GM18867 (cell line): ENCODE results near the gene SMAP1.

ENCODE experiments used
- ATAC-seq: cut with Tn5 transposase; IDR thresholded peaks from one replicate; pipeline ENCODE4 v1.9.1; 2021; ENCODE audit warnings: mild to moderate bottlenecking, moderate library complexity; ENCODE audit not compliant: unreplicated experiment

Gene SMAP1

DNA sequence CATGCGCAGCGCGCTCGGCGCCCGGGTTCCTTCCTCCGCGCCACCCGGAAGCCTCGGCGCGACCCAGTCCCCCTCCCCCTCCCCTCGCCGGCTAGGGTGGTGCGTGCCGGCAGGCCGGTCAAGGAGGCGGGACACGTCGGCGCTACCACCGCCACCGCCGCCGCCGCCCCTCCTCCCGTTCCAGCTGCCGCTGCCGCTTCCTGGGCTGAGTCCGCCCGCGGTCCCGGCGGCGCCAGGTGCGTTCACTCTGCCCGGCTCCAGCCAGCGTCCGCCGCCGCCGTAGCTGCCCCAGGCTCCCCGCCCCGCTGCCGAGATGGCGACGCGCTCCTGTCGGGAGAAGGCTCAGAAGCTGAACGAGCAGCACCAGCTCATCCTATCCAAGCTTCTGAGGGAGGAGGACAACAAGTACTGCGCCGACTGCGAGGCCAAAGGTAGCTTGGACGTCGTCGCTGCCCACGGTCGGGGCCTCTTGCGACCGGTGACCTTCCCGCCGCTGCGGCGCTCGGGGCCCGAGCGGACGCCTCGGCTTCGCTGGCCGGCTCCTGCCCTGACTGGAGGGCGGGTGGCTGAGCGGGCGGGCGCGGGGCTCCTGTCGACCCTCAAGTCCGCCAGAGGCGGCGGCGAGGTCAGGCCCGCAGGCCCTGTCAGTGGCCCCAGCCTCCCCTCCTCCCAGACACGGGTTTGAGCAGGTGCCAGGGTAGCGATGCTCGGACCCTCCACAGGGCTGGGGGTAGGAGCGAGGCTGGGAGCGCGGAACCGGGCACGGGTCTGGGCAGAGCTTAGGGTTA is at the start of gene SMAP1:
Gene SMAP1, plus strand, starts transcription at position 173 of the 788 bp plus-strand sequence. Its CDS starts 141 bp downstream, at position 314.
- ATAC-seq = peak; percentile 96

DNA sequence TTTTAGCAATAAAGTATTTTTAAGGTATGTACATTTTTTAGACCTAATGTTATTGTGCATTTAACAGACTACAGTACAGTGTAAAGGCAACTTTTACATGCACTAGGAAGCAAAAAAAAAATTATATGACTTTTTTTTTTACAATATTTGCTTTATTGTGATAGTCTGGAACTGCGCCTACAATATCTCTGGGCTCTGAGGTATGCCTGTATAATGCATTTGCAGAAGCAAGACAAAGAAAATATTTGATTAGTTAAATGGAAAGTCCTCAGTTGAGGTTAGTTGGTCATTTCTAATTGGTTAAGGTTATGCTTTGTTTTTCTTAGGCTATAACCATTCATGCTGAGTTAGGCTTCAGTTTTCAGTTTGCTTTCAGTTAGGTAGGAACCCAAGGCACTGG is 46.9 kb upstream of the SMAP1 start:
- ATAC-seq = no peak

DNA sequence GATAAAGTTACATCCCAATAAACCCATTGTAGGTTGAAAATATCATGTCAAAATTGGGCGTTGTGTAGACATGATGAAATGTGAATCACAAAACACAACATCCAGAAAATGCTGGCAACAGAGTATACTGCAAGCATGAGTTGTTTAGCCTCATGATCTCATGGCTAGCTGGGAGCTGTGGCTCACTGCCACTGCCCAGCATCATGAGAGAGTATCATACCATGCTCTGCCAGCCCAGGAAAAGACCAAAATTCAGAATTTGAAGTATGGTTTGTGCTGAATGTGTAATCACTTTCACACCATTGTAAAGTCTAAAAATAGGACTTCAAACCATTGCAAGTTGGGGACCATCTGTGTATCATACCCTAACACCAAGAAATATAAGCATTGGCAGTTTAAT is 45.2 kb upstream of the SMAP1 start:
- ATAC-seq = no peak

DNA sequence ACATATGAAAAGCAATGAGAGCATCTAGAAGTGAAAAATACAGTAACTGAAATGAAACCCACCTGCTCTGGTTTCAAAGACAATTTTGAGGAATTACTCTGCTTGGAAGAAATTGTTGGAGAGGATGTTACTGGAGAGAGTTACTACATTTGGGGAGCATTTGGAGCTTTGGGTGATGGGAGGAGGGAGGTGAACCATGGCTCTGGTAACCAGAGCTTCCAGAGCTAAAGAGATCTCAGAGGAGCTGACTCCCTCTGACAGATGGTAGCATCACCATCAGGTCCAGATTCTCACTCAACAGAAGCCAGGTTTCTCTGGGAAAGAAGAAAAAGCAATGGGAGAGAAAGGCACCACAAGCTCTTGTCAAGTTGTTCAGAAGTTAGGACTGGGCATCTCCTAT is 42.2 kb upstream of the SMAP1 start:
- no peak for ATAC-seq

DNA sequence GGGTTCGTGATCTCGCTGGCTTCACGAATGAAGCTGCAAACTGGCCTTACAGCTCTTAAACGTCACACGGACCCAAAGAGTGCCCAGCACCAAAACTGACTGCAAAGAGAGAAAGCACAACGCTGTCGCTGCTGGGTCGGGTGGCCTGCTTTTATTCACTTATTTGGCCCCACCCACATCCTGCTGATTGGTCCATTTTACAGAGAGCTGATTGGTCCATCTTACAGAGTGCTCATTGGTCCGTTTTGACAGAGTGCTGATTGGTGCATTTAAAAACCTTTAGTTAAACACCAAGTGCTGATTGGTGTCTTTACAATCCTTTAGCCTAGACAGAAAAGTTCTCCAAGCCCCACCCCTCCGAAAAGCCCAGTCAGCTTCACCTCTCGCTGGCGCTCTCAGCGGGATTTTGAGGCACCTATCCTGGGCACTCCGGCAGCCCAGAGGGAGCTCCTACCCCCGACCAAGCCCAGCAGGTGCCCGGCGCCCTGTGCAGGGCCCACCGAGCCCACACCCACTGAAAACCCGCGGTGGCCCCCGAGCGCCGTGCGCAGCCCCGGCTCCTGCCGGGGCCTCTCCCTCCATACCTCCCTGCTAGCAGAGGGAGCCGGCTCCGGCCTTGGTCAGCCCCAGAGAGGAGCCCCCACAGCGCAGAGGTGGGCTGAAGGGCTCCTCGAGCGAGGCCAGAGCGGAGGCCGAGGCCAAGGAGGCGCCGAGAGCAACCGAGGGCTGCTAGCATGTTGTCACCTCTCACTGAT is 40.0 kb upstream of the SMAP1 start:
- ATAC-seq = no peak

DNA sequence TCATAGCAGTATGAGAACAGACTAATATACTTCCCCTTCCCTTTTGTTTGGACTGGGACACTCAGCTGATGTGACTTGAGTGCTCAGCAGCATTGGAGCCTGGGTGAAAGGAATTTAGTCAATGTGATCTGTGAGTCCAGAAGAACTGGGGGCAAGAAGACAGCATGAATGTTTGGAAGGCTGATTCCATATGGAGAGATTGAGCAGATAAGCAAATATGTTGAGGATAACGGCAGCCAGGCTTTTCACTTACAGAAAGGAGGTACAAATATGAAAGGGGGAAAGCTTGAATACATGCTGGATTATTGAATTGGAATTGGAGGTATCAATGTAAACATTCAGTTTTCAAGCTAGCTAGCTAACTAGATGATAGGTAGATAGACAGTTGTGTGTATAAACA is 37.8 kb upstream of the SMAP1 start:
- no peak for ATAC-seq

DNA sequence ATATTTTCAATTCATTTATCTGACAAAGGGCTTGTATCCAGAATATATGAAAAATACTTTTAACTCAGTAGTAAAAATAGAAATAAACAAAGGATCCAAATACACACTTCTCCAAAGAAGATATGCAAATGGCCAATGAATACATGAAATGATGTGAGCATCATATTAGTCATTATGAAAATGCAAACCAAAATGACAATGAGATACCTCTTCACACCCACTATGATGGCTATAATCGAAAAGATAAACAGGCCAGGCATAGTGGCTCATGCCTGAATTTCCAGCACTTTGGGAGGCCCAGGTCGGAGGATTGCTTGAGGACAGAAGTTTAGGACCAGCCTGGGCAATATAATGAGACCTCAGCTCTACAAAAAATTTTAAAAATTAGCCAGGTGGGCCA is 33.8 kb upstream of the SMAP1 start:
- ATAC-seq = no peak

DNA sequence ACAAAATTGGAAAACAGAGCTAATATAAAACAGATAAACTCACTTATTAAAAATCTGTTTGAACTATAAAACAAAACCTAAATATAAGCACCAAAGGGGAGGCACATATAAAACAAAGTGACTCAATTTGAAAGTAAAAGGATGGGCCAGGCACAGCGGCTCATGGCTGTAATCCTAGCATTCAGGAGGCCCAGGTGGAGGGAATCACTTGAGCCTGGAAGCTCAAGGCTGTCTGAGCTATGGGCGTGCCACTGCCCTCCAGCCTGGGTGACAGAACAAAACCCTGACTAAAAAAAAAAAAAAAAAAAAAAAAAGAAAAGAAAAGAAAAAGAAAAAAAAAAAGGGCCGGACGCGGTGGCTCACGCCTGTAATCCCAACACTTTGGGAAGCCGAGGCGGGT is 31.1 kb upstream of the SMAP1 start:
- ATAC-seq = no peak

DNA sequence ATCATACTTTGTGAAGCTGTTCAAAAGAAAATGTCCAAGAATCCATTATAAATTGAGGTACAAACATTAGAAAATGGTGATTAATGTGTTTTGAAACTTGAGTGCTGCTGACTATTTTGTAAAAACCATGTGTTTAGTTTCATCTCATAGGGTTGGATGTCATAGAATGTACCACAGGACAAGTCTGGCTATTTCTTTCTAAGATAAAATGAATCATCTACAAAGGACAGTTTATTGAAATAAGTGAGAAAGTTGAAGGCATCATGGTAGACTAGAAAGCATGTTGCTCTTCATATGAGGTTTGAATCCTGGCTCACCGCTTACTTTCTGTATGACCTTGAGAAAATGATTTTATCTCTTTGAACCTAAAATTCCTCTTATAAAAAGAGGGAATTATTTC is 29.2 kb upstream of the SMAP1 start:
- no peak for ATAC-seq

DNA sequence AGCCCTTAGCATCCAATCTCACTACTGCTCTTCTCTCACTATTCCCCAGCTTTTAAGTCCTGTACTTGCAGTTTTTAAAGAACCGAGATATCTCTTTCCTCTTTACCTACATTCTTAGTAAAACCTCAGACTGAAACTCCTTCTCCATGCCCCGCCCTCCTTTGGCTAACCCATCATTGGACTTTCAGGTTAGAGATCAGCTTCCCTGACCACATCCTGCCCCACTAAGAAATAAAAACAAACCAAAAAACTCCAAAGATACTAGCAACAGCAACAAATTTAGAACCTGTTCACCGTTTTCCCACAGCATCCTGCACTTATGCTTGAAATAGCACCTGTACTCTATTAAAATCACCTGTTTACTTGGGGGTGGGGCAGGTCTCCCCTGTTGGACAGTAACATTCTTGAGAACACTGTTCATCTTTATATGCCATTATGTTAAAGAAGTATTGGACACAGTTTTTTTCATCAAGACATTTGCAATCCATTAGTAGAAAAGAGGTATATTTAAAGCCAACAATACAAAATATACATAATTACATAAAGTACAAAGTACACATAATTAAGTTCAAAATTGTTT is 16.3 kb upstream of the SMAP1 start:
- no peak for ATAC-seq

DNA sequence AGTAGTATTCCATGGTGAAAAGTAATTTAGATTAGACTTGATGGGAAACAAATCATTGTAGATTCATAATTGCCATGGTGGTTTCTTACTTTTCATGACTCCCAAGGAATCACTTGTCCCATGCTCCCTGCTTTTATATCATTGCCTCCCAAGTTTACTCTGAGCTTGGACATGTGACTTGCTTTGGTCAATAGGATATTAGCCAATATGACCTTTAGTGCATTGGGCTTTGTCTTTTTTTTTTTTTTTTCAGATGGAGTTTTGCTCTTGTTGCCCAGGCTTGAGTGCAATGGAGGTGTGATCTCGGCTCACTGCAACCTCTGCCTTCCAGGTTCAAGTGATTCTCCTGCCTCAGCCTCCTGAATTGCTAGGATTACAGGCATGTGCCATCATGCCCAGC is 15.5 kb upstream of the SMAP1 start:
- no peak for ATAC-seq

DNA sequence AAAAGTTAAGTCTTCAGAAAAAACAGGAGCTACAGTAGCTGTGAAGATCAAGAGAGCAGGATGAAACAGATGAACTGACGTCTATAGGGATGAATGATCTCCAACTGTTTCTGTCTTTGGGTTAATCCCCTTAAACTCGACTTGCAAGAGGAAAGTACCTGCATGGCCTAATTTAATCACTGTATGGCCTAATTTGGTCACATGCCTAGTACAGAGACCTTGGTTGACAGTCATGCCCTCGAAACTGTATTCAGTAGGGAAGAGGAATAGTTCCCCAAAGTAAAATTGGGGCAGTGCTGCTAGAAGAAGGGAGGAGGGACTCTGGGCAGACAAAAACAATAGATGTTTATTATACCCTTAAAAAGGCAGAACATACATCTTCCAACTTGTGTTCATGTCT is 10.0 kb upstream of the SMAP1 start:
- ATAC-seq = no peak

DNA sequence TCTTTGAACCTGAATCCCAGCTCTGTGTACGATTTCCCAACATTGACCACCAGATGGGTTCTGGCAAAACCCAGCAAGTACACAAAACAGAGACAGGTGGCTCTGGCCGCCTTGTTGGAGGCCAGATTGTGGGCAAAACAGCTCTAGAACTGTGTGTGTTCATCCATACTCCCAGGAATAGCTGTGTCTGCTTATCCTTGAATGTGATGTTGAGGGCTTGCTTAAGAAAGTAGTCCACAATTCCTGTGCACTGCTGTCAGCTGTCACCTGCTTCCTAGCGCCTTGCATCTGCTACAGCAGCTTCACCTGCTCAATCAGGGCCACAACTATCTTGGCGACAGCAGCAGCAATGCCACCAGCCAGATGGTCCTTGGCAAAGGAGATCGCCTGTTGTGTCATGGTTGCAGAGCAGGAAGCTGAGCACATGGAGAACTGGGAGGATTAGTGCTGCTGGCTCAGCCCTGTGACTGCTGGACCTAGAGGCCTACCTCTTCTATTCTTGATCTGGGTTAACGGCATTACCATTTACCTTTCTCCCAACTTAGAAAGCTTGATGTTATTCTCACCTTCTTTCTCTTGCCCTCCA is 3.7 kb upstream of the SMAP1 start:
- no peak for ATAC-seq

DNA sequence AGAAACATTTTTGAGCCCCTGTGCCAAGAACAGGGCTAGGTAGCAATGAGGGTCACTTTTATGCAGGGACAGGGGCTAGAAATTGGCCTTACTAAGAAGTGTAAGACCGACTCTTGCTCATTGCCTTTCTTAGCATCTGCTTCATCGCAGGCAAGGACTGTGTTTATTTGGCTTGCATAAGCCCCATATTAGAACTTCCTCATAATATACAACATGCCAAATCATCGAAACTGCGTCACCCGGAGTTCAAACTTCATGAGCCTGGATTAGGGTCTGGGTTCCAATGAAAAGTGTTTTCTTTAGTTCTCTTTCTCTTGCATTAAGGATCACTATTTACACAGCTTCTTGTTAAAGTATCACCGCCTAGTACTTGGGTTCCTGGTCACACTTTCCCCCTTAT is 977 bp upstream of the SMAP1 start:
- ATAC-seq = no peak

DNA sequence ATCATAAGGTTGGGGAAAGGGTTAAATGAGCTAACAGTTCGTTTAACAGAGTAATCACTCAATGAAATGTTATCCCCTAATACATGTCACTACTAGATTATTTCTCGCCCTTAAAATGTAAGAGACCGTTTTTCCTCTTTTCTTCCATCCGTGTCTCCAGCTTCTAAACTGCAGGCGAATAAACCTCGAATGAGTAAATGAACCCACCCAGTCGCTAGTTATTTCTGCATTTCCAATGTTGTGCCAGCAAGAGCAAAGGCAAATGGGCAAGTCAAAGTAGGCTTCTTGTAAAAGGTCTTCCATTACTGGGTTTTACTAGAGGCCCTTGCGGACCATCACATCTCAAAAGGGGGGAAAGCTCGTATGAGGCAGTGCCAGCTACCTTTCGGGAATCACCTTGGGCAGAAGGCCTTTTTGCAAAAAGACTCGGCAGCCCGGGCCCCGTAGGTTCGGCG is 400 bp upstream of the SMAP1 start:
- ATAC-seq = no peak

DNA sequence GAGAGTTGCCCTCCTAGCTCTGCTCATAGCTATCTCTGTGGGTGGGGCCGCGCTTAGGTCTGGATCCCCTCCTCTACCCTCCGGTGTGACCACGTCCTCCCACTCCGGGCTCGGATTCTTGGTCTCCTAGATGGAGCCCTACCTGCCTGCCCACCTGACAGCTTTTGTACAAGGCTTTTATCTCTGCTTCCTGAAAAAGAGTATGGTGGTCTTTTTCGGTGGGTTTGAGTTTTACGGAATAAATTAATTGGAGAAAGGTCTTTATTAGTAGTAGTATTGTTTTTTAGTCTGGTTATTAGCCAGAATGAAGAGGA is 773 bp downstream of the SMAP1 start:
- no peak for ATAC-seq

DNA sequence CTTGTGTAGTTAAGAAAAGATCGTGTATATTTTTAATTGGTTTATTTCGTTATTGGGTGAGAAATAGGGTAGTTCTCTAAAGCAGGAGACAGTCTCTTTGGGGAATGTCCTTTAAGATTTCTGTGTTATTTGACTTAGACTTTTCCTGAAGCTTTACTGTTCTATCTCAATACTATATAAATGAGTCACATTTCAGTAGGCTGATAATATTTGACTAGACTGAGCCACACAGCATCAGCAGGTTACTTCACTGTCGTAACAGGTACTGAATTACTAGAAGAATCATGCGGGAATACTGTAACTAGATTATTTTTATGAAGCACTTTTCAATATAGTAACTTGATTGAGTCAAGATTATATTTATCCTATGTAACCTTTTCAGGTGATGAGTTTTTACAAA is 1.4 kb downstream of the SMAP1 start:
- ATAC-seq = no peak

DNA sequence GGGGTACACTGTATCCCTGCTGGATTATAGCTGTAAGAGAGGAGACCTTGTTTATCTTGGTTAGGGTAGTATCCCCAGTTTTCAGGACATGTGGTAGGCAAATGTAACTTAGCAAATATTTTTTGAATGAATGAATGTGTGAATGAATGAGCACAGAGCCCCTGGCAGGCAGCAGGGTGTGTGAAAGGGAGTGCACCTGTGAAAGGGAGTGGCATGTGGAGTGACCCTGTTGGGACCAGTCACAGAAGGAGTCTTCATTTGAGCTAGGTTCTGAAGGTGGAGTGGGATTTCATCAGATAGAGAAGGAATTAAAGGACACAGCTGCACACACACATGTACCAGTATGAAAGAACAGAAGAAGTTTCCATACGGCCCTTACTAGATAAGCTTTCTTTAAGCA is 4.9 kb downstream of the SMAP1 start:
- ATAC-seq = no peak

DNA sequence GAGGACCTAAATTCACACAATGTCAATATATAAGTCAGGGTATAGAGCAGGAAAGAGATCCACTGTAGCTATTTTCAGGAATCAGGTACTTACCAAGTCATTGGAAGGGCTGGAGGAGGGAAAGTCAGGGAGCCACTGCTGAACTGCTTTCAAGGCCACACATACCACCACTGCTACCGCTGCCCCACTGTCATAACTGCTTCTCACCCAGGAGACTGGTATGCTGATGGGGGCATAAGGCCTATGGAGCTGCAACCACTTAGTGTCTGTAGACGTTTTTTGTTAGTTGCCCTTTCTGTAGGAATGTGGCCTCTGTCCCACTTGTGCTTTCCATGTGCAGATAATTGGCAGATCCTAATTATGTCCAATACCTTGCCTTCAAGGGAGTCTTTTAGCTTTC is 5.4 kb downstream of the SMAP1 start:
- ATAC-seq = no peak

DNA sequence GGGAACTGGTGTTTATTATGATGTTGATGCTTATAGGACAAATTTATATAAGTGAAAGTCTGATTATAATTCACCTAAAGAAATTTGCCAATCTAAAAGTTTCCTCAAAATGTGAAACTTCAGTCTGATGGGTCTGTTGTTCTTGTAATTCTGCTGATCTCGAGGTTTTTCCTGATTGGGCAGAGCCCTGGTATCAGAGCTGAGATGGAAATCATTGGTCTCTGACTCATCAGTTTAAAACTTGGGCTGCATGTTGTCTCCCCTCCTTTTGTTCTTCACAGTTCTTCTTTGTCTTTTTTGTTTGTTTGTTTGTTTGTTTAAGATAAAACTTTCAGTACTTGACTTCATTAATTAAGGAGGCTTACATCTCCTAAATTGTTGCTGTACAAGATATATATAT is 5.9 kb downstream of the SMAP1 start:
- ATAC-seq = no peak

DNA sequence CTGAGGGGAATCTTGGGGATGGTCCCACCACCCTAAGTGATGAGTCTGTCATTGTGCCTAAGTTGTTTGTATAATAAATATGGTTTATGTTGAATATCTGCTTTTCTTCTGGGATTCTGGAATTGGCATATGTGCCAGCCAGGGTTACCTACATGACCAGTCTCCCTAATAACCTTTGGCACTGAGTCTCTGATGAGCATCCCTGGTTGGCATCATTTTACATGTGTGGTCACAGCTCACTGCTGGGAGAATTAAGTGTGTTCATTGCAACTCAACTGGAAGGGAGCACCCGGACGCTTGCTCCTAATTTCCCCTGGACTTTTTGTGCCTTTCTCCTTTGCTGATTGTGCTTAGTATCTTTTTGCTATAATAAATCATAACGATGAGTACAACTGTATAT is 8.1 kb downstream of the SMAP1 start:
- no peak for ATAC-seq

DNA sequence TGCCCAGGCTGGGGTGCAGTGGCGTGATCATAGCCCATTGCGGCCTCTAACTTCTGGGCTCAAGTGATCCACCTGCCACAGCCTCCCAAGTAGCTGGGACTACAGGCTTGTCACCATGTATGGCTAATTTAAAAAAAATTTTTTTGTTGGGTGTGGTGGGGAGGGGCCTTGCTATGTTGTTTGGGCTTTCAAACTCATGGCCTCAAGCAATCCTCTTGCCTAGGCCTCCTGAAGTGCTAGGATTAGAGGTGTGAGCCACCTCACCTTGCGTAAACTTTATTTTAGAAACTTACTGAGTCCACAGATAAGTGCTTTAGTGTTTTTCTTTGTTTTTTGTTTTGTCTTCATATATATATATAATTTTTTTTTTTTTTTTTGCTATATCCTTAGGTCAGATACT is 9.1 kb downstream of the SMAP1 start:
- ATAC-seq = no peak
